Measurements from ENCODE around the gene TLN1.

The TLN1 gene

GRCh38 chr9:35682051-35682450 lies 49.9 kb downstream of the TLN1 start:
- no peak for DNase-seq

- DNase-seq: no peak
Observed at GRCh38 chr9:35681341-35682002, 50.5 kb downstream of the TLN1 start.

DNA sequence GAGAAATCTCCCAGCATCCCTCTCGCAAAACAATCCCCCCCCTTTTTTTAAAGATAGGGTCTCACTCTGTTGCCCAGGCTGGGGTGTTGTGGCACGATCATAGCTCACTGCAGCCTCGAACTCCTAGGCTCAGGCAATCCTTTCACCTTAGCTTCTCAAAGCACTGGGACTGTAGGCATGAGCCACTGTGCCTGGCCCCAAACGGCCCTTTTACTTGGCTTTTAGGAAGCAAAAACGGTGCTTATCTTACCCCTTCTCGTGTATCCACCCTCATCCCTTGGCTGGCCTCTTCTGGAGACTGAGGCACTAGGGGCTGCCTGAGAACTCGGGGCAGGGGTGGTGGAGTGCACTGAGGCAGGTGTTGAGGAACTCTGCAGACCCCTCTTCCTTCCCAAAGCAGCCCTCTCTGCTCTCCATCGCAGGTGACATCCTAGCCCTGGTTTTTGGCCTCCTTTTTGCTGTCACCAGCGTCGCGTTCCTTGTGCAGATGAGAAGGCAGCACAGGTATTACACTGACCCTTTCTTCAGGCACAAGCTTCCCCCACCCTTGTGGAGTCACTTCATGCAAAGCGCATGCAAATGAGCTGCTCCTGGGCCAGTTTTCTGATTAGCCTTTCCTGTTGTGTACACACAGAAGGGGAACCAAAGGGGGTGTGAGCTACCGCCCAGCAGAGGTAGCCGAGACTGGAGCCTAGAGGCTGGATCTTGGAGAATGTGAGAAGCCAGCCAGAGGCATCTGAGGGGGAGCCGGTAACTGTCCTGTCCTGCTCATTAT lies 51.5 kb downstream of the TLN1 start:
- no peak for DNase-seq

- DNase-seq: no peak
Observed at GRCh38 chr9:35679766-35680330, 52.1 kb downstream of the TLN1 start.

GRCh38 chr9:35679091-35679490 lies 52.9 kb downstream of the TLN1 start:
- DNase-seq: no peak

DNA sequence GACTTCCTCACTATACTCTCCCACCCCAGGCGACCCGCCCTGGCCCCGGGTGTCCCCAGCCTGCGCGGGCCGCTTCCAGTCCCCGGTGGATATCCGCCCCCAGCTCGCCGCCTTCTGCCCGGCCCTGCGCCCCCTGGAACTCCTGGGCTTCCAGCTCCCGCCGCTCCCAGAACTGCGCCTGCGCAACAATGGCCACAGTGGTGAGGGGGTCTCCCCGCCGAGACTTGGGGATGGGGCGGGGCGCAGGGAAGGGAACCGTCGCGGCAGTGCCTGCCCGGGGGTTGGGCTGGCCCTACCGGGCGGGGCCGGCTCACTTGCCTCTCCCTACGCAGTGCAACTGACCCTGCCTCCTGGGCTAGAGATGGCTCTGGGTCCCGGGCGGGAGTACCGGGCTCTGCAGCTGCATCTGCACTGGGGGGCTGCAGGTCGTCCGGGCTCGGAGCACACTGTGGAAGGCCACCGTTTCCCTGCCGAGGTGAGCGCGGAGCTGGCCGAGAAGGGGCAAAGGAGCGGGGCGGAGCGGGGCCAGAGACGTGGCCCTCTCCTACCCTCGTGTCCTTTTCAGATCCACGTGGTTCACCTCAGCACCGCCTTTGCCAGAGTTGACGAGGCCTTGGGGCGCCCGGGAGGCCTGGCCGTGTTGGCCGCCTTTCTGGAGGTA lies 56.1 kb downstream of the TLN1 start:
- DNase-seq: no peak

- DNase-seq: no peak
Observed at GRCh38 chr9:35675204-35675603, 56.8 kb downstream of the TLN1 start.

DNA sequence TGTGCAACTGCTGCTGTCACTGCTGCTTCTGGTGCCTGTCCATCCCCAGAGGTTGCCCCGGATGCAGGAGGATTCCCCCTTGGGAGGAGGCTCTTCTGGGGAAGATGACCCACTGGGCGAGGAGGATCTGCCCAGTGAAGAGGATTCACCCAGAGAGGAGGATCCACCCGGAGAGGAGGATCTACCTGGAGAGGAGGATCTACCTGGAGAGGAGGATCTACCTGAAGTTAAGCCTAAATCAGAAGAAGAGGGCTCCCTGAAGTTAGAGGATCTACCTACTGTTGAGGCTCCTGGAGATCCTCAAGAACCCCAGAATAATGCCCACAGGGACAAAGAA lies 58.0 kb downstream of the TLN1 start:
- DNase-seq: no peak

- DNase-seq: peak in 1 of 2 experiments; percentile 74
Observed at GRCh38 chr9:35673132-35674024, 58.6 kb downstream of the TLN1 start, which contains the start of gene CA9. TSS of gene CA9 (plus strand) at chr9:35673928. CDS start at chr9:35673960, 32 bp downstream.

GRCh38 chr9:35669331-35670145 lies 62.5 kb downstream of the TLN1 start:
- no peak for DNase-seq

DNA sequence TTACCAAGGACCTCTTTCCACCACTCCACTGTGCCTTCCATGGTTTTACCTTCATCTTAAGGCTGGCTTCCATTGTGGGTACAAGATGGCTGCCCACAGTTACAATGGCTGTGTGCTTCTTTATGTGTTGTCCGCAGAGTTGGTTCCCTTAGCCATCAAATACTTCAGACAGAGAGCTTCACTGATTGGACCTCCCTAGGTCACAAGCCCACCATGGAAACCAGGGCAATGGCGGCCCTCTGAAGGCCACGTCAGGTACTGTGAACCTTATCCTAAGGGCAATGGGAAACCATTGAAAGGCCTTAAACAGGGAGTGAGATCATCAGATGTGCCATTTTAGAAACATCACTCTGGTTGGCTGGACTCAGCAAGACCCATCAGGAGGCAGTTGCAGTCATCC lies 64.1 kb downstream of the TLN1 start:
- no peak for DNase-seq

GRCh38 chr9:35666549-35666948 lies 65.4 kb downstream of the TLN1 start:
- DNase-seq: no peak

DNA sequence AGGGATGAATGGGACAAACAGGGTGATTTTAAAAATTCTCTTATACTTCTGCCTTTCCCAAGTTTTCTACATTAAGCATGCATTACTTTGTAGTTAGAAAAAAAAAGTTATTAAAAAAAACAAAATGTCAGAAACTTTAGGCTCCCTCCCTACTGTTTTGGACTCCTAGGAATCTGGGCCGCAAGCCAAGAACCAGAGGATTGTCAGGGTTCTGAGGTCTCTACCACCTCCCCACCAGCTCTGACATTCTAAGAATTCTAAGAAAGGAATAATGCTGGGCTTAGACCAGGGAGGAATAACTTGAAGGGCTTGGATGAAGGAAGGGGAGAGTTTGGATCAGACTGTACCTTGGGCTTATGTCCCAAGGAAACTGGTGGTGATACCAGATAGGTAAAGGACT lies 66.0 kb downstream of the TLN1 start:
- no peak for DNase-seq

DNA sequence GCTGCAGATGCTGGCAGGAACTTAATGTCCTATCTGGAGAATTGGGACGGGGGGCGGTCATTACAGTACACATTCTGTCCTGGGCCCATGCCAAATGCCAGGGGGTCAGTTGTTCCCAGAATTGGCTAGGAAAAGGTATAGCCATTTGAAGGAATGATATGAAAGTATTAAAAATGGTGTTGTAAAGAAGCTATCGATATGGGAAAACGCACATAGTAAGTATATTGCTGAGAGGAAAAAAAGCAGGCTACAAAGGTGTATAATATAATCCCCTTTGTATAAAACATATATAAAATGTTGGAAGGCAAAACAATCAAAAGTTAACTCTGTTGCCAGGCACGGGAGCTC lies 66.5 kb downstream of the TLN1 start:
- DNase-seq: peak in 1 of 2 experiments; percentile 59

DNA sequence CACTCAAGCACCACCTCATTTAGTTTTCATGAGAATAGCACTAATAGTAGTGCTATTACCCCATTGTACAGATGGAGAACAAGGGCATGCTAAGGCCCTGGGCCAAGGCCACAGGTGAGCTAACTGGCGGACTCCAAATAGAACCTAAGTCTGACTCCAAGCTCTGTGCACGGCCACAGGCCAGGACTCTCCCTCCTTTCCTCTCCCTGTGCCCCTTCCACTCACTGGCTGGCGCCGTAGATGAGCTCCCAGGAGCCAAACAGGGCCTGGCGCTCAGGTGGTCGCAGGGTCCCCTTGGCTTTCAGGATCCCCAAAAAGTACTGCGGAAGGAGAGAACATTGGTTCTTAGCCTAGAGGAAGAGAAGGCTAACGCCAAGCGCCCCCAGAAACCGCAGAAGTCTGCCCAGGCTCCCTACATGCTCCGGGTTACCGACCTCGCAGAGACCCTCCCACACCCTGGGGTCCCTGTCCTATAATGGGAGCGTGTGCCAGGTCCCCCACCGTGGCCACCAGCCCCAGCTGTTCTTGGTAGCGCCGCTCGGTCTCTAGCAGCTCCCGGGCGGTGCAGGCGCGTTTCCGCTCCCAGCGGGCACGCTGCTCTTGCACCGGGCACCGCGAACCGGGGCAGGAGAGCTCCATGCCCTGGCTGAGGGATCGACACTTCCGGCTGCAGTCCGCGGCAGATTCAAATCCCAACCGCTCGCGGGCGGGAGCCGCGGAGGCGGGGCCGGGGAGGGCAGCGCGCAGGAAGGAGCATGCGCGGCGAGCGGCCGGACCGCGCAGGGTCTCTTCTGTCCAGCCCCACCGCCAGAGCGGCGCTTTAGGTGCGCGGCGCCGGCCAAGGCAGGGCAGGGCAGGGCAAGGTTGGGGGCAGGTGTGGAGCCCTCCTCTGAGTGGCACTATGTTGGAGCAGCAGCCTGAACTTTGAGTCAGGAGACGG lies 67.2 kb downstream of the TLN1 start, which contains the start of gene ARHGEF39:
Gene ARHGEF39 (minus strand): TSS at position 665 of the 940 bp plus-strand sequence. CDS start 26 bp downstream, at position 639.
- DNase-seq: peak; percentile 34 to 88

GRCh38 chr9:35662437-35662836 lies 69.6 kb downstream of the TLN1 start:
- no peak for DNase-seq

DNA sequence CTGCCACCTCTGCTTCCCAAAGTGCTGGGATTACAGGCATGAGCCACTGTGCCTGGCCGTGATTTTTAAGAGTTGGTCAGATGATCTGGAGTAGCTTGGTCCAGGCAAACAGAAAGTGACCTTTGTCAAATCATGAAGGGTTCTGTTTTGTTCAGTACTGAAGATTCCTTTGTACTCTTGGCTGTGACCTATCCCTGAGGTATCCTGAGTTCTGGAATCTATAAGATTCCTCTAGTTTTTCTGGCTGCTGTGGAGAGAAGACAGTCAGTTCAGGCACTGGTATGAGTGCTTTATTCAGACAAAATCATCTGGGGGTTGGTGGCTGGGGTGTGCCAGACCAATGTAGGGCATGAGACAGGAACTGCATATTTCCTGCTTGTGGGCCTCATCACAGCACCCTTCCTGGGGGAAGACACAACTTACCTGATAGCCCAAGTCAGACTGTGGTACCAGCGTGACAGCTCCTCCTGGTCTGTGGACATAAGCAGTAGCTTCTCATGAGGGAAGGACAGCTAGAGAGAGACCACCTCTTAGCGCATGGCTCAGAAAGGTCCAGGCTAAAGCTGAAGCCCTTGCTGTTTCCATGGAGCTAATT lies 70.1 kb downstream of the TLN1 start:
- no peak for DNase-seq

DNA sequence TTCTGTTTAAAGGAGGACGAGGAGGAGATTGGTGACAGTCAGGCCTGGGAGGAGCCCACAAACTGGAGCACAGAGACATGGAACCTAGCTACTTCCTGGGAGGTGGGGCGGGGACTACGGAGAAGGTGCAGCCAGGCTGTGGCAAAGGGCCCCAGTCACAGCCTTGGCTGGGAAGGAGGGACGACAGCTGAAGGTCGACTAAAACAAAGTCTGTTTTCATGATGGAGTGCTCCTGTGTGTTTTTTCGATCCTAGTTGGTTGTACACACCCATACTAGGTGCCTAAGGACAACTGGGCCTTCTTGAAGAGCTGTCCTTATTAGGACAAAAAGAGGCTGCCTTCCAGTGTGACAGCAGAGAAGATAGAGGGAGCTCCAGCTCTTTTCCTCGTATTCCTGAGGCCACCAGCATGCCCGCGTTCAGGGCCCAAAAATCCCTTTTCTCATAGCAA lies 71.0 kb downstream of the TLN1 start:
- peak in 1 of 2 experiments; percentile 18 for DNase-seq

- no peak for DNase-seq
Observed at GRCh38 chr9:35659340-35659739, 72.7 kb downstream of the TLN1 start.

GRCh38 chr9:35658968-35659220 lies 73.1 kb downstream of the TLN1 start:
- DNase-seq: peak in 1 of 2 experiments; percentile 36

Measured in NCI-H446 (cell line).